Keratinocyte (primary cell): ENCODE data around the gene MRGPRF. TPM values are rescaled to one million over a fixed set of nuclear protein-coding genes. Genes with fewer than 3 reads are reported as not detected.

Source experiments
- DNase-seq: peaks from one replicate; pipeline ENCODE4 v3.0.0-alpha.2; 2011; ENCODE audit warnings: low read depth, missing footprints, low spot score
- FAIRE-seq: peaks from 2 replicates; lab custom pipeline; 2011; peaks lifted over from hg19 to GRCh38; lab: Jason Lieb, UNC
- H2AFZ ChIP-seq: 2 replicates; pipeline ENCODE4 v1.6.0; 2012; ENCODE audit warnings: low read length, control low read depth, inconsistent platforms; ENCODE audit not compliant: control insufficient read depth
- H3K27ac ChIP-seq: 2 replicates; pipeline ENCODE4 v1.5.1; 2011; ENCODE audit warnings: low read length; ENCODE audit not compliant: control insufficient read depth, insufficient read depth
- H3K27me3 ChIP-seq: 3 replicates; pipeline ENCODE4 v1.6.0; 2011; ENCODE audit warnings: low read length; ENCODE audit not compliant: control insufficient read depth, insufficient read depth; ENCODE audit errors: extremely low read depth
- H3K36me3 ChIP-seq, 2 experiments: 2 replicates in 1 of 2; 3 replicates in 1 of 2; pipeline ENCODE4 v1.5.1; 2011; ENCODE audit warnings: low read length in 2 of 2, mild to moderate bottlenecking in 1 of 2; ENCODE audit not compliant: control insufficient read depth in 2 of 2, insufficient read depth in 2 of 2; ENCODE audit errors: extremely low read depth in 1 of 2
- H3K4me1 ChIP-seq: 3 replicates; pipeline ENCODE4 v1.5.1; 2011; ENCODE audit warnings: low read length; ENCODE audit not compliant: control insufficient read depth, insufficient read depth; ENCODE audit errors: extremely low read depth
- H3K4me2 ChIP-seq: 3 replicates; pipeline ENCODE4 v1.6.0; 2011; ENCODE audit warnings: low read depth, low read length; ENCODE audit not compliant: control insufficient read depth, insufficient read depth; ENCODE audit errors: extremely low read depth
- H3K4me3 ChIP-seq, 3 experiments: fragments of 200-600 bp in 1 of 3; sonication (generic) in 1 of 3; 2 replicates in 2 of 3; 3 replicates in 1 of 3; pipeline ENCODE4 v1.5.1; 2011 to 2016; ENCODE audit warnings: low read length in 3 of 3, mild to moderate bottlenecking in 3 of 3, control low read depth in 2 of 3, inconsistent platforms in 1 of 3, low read depth in 1 of 3, mixed read lengths in 1 of 3, mixed run types in 1 of 3, moderate library complexity in 1 of 3; ENCODE audit not compliant: control insufficient read depth in 2 of 3, insufficient read depth in 2 of 3; ENCODE audit errors: extremely low read depth in 1 of 3
- H3K79me2 ChIP-seq: 2 replicates; pipeline ENCODE4 v1.6.0; 2012; ENCODE audit warnings: low read length; ENCODE audit not compliant: control insufficient read depth, insufficient read depth
- H3K9ac ChIP-seq: 3 replicates; pipeline ENCODE4 v1.6.0; 2011; ENCODE audit warnings: low read length; ENCODE audit not compliant: control insufficient read depth, insufficient read depth; ENCODE audit errors: extremely low read depth
- H3K9me1 ChIP-seq: 3 replicates; pipeline ENCODE4 v1.6.0; 2011; ENCODE audit warnings: low read length; ENCODE audit not compliant: control insufficient read depth, insufficient read depth; ENCODE audit errors: extremely low read depth
- H3K9me3 ChIP-seq: 2 replicates; pipeline ENCODE4 v1.5.1; 2012; ENCODE audit warnings: low read depth, low read length; ENCODE audit not compliant: control insufficient read depth
- H4K20me1 ChIP-seq: 3 replicates; pipeline ENCODE4 v1.6.0; 2011; ENCODE audit warnings: low read length; ENCODE audit not compliant: control insufficient read depth, insufficient read depth; ENCODE audit errors: extremely low read depth
- CTCF ChIP-seq, 3 experiments: IDR thresholded peaks in 1 of 3; conservative IDR thresholded peaks in 1 of 3; optimal IDR thresholded peaks in 1 of 3; 2 replicates in 2 of 3; 3 replicates in 1 of 3; pipeline versions ENCODE3 to v1.5.1; 2011; ENCODE audit warnings: low read length in 3 of 3, mild to moderate bottlenecking in 3 of 3, moderate library complexity in 2 of 3, control low read depth in 1 of 3, inconsistent platforms in 1 of 3; ENCODE audit not compliant: insufficient read depth in 2 of 3; ENCODE audit errors: extremely low read depth in 1 of 3
- EZH2 ChIP-seq: IDR thresholded peaks from one replicate; pipeline ENCODE4 v1.6.1; 2012; ENCODE audit warnings: inconsistent platforms, mild to moderate bottlenecking, low read length, moderate library complexity
- dilution Hi-C: fragments of 300-500 bp; cut with MboI; formaldehyde crosslinking; loops from one replicate; pipeline ENCODE4 v1.7.0; 2020; ENCODE audit warnings: low sequenced_read_pairs; ENCODE audit not compliant: extremely low pct_ligation_motif_present
- polyA plus RNA-seq, 5 experiments: library from polyadenylated mRNA; depleted of rRNA in 3 of 5; stranded (reverse) in 3 of 5; stranded (forward) in 1 of 5; unstranded in 1 of 5; fragments of >200 nt; gene quantifications; 1 replicate in 1 of 5; 2 replicates in 3 of 5; 3 replicates in 1 of 5; pipeline versions ENCODE4 v1.2.1 to v1.2.3, GENCODE V29; 2011 to 2012; ENCODE audit warnings: missing spikeins in 2 of 5, low read depth in 1 of 5, low replicate concordance in 1 of 5

Gene MRGPRF
- polyA plus RNA-seq, 1 donor (not counting 4 experiments of a cell fraction or from before 2014, with no cell fraction given): not detected

- no peaks in the 10 kb centered on the region for H3K9me1 ChIP-seq
- H3K36me3 ChIP-seq: no peaks in the 10 kb centered on the region
- H3K27ac ChIP-seq: no peak overlapping the region
- no peaks in the 10 kb centered on the region for H3K4me1 ChIP-seq
- peaks cover 9% of the 10 kb centered on the region for H3K27me3 ChIP-seq
- H3K9me3 ChIP-seq: peaks cover 3% of the 10 kb centered on the region
- TF ChIP-seq EZH2: no peak
- TF ChIP-seq CTCF (optimal IDR thresholded peaks at IDR 0.05 in 1 of 3, IDR thresholded peaks at IDR 0.05 in 1 of 3, conservative IDR thresholded peaks at IDR 0.05 in 1 of 3; ENCODE audit: extremely low read depth in 1 of 3, insufficient read depth in 2 of 3, low read length in 3 of 3): no peak
- no peak overlapping the region for H3K9ac ChIP-seq
- no peak overlapping the region for H3K4me3 ChIP-seq
- DNase-seq (no peak), FAIRE-seq (no peak)
- dilution Hi-C loops: no loop called here
- H4K20me1 ChIP-seq: no peaks in the 10 kb centered on the region
- no peaks in the 10 kb centered on the region for H3K79me2 ChIP-seq
- H2AFZ ChIP-seq: no peak overlapping the region
- no peak overlapping the region for H3K4me2 ChIP-seq
Observed at GRCh38 chr11:68965901-68966853, 46.9 kb downstream of the MRGPRF start.

GRCh38 chr11:68963779-68964178 is 49.3 kb downstream of the MRGPRF start:
- Histone ChIP-seq H3K9ac (no peak overlapping the region), H2AFZ (no peak overlapping the region), H3K9me3 (peaks cover 3% of the 10 kb centered on the region), H3K4me3 (no peak overlapping the region), H3K36me3 (no peaks in the 10 kb centered on the region), H4K20me1 (no peaks in the 10 kb centered on the region), H3K4me1 (no peaks in the 10 kb centered on the region), H3K27ac (no peak overlapping the region), H3K79me2 (no peaks in the 10 kb centered on the region), H3K9me1 (no peaks in the 10 kb centered on the region), H3K27me3 (peaks cover 9% of the 10 kb centered on the region), H3K4me2 (no peak overlapping the region)
- no peak for TF ChIP-seq CTCF (optimal IDR thresholded peaks at IDR 0.05 in 1 of 3, IDR thresholded peaks at IDR 0.05 in 1 of 3, conservative IDR thresholded peaks at IDR 0.05 in 1 of 3; ENCODE audit: extremely low read depth in 1 of 3, insufficient read depth in 2 of 3, low read length in 3 of 3)
- no peak for TF ChIP-seq EZH2
- peak; percentile 95 for FAIRE-seq
- no peak for DNase-seq
- dilution Hi-C loops: no loop called here
